Stimulated activated CD4-positive, alpha-beta T cell treated with anti-CD3 and anti-CD28 coated beads, TNF-alpha, amount 100 ng/mL, for 24 hours (primary cell): ENCODE results near the gene NAA80.

Source experiments
- DNase-seq, 3 experiments: peaks; one replicate each; pipeline ENCODE4 v3.0.0-alpha.2; 2020; ENCODE audit warnings: low read depth in 3 of 3

NAA80 gene

GRCh38 chr3:50298836-50299637, at the start of gene NAA80, which contains the start of gene HYAL3:
Gene NAA80 (minus strand): TSS chr3:50299405. CDS start chr3:50297463, 1,942 bp downstream.
Gene HYAL3 (minus strand): TSS chr3:50299405. CDS start chr3:50295602, 3,803 bp downstream.
- DNase-seq = peak; percentile 97 to 100 (median 99)

- DNase-seq = peak; percentile 45 to 68 (median 62)
Observed at GRCh38 chr3:50347187-50347813, 48.1 kb upstream of the NAA80 start.

DNA sequence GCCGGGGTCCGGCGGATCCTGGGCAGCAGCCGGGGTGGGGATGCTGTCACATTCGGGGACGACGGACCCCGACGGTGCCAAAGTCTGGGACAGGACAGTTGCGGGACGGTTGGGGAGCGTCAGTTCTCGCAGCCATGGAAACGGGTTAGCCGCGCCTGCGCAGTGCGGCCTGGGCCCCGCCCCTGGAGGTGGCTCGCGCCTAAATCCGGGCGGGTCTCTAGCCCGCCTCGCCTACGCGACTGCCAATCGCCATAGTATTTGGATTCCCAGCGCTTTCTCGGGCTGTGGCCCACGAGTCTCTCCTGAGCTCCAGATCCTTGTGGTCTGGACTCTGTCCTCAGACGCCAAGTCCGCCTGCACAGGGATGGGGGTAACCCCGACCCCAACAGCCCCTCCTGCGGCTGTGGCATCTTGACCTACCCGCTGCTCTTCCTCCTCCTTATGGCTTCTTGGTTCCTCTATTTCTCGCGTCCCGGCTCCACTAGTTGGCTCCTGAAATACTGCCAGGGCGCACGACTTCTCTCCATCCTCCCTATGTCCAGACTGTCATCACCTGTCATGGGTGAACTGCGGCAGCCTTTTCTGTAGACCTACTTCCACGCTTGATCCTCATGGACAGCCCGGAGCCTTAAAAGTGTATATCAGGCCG, 46.5 kb upstream of the NAA80 start, which contains the start of gene ZMYND10:
TSS of gene ZMYND10 (minus strand) at position 147 of the 649 bp plus-strand sequence. CDS start 153 bp downstream, outside the sequence.
- peak in 2 of 3 experiments; percentile 53 to 80 for DNase-seq

GRCh38 chr3:50345008-50345407, 45.8 kb upstream of the NAA80 start:
- no peak for DNase-seq

GRCh38 chr3:50342813-50343633, 43.8 kb upstream of the NAA80 start:
- no peak for DNase-seq

DNA sequence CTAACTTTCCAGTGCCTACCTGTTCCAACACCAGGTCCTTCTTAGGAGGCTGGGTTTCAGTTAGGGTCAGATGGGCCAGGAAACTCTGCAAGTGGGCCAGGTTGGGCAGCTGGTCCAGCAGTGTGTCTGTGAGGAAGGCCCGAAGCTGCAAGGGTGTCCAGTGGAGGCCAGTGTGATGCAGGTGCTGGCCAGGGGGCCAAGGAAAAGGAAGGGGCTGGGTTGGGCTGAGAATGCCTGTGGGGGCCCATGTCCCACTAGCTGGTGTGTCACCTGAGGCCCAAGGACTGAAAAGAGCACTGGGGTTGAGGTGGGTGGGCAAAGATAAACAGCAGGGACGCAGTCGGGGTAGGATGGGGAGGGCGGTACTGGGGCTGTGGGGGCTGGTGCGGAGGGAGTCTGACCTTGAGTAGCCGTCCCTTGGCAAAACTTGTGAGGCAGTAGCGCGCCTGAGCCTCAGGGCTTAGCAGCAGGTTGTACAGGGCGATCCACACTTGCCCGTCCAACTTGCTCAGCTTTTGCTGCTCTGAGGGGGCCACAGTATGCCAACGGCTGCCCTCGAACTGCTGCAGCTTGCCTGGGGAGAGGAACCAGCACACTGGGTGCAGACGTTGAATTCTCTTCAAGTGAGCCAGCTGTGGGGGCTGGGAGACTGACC, 42.9 kb upstream of the NAA80 start:
- DNase-seq = no peak

GRCh38 chr3:50341537-50341936, 42.3 kb upstream of the NAA80 start:
- no peak for DNase-seq

DNA sequence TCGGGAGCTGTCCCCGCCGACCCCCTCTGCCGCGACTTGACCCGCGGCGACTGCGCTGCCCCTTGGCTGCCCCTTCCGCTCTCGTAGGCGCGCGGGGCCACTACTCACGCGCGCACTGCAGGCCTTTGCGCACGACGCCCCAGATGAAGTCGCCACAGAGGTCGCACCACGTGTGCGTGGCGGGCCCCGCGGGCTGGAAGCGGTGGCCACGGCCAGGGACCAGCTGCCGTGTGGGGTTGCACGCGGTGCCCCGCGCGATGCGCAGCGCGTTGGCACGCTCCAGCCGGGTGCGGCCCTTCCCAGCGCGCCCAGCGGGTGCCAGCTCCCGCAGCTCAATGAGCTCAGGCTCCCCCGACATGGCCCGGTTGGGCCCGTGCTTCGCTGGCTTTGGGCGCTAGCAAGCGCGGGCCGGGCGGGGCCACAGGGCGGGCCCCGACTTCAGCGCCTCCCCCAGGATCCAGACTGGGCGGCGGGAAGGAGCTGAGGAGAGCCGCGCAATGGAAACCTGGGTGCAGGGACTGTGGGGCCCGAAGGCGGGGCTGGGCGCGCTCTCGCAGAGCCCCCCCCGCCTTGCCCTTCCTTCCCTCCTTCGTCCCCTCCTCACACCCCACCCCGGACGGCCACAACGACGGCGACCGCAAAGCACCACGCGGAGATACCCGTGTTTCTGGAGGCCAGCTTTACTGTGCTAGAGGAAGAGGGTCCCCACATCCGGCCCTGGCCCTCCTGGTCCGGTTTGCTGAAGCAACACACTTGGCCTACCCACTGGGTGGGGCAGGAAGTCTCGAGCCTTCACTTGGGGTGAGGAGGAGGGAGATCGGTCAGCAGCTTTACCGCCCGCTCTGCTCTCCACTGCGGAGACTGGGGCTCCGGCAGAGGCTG, 41.5 kb upstream of the NAA80 start, which contains the start of gene RASSF1:
TSS of gene RASSF1 (minus strand) at position 389 of the 882 bp plus-strand sequence. CDS start at position 358, 31 bp downstream.
- DNase-seq = peak in 2 of 3 experiments; percentile 59 to 82

DNA sequence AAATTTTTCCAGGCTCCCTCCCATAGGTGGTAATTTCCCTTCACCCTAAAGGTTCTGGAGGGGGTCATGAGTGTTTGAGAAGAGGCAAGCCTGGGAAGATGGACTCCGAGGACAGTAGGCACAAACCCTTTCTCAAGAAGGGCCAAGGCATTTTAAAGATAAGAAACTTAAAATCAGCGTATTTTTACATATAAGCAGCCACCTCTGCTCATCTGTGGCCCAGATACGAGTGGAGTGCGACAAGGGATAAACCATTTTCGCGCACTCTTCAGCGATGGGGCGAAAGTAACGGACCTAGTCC, 40.9 kb upstream of the NAA80 start:
- no peak for DNase-seq

- no peak for DNase-seq
Observed at GRCh38 chr3:50339485-50340146, 40.4 kb upstream of the NAA80 start.

- no peak for DNase-seq
Observed at GRCh38 chr3:50338965-50339364, 39.8 kb upstream of the NAA80 start.

- peak; percentile 94 to 98 (median 96) for DNase-seq
Observed at GRCh38 chr3:50337175-50337861, 38.1 kb upstream of the NAA80 start.

- peak in 1 of 3 experiments; percentile 27 for DNase-seq
Observed at GRCh38 chr3:50336452-50337174, 37.4 kb upstream of the NAA80 start.

- DNase-seq = no peak
Observed at GRCh38 chr3:50334339-50335075, 35.3 kb upstream of the NAA80 start.

DNA sequence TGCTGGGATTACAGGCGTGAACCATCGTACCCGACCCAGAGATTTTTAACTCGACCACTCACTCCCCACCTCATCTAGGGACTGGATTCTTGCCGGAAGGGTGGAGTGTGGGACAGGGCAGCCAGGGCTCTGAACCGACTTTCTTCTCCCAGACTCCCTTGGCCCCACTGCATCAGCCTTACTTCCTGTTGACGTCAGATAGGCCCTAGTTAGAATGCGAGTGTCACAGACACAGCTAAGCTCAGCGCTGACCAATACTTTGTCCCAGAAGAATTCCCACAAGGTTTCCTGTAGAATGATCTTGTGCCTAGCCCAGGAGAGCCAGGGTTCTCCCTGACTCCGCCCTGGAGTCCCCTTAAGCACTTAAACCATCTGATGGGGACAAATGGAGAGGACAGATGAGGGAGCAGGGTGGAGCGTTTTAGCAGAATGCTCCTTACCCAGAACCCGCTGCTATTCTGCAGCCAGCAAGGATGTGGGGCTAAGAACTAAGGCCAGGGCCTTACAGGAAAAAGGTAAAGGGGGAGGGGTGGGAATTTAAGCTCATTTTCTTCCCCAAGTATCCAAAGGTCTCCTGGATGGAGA, 34.6 kb upstream of the NAA80 start:
- DNase-seq = no peak

GRCh38 chr3:50331364-50331907, 32.2 kb upstream of the NAA80 start:
- DNase-seq = no peak

DNA sequence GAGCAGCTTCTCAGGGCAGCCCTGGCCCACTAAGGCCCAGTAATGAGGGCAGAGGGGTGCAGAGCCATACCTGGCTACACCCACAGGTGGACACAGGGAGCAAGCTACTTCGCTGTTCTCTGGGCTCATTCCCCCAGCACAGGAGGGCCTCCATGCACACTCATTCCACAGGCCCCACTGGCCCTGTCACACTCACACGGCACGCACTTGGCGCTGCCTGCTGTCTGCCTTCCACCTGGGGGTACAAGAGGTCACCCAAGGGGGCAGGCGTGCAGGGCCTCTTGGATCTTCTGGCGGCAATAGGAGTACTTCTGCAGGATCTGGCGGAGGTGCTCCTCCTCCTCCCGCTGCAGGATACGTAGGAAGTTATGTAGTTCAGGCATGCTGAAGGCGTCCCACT, 31.1 kb upstream of the NAA80 start:
- DNase-seq = no peak
